Osteoblast (primary cell): ENCODE data around the gene AKAP7. TPM values are rescaled to one million over a fixed set of nuclear protein-coding genes. Genes with fewer than 3 reads are reported as not detected.
"Not testable (repeated sequence)": the region's sequence is repeated elsewhere in the genome, so short reads cannot be mapped to it uniquely, and the experiment has no call there.

Experiments
- DNase-seq: peaks from one replicate; pipeline ENCODE4 v3.0.0; 2011; ENCODE audit warnings: low spot score, mixed read lengths; ENCODE audit not compliant: insufficient read length; ENCODE audit errors: missing footprints
- H2AFZ ChIP-seq: 2 replicates; pipeline ENCODE4 v1.6.0; 2011; ENCODE audit warnings: mild to moderate bottlenecking, low read length
- H3K27ac ChIP-seq: 2 replicates; pipeline ENCODE4 v1.5.1; 2011; ENCODE audit warnings: mild to moderate bottlenecking, low read depth, low read length, moderate library complexity
- H3K27me3 ChIP-seq: 2 replicates; pipeline ENCODE4 v1.6.0; 2012; ENCODE audit warnings: mild to moderate bottlenecking, control low read depth, inconsistent platforms, low read length, moderate library complexity; ENCODE audit not compliant: insufficient read depth
- H3K36me3 ChIP-seq: 2 replicates; pipeline ENCODE4 v1.5.1; 2011; ENCODE audit warnings: mild to moderate bottlenecking, low read length, control low read depth, moderate library complexity; ENCODE audit not compliant: insufficient read depth
- H3K4me1 ChIP-seq: 2 replicates; pipeline ENCODE4 v1.5.1; 2011; ENCODE audit warnings: mild to moderate bottlenecking, low read length, control low read depth, moderate library complexity; ENCODE audit not compliant: insufficient read depth
- H3K4me2 ChIP-seq: 2 replicates; pipeline ENCODE4 v1.6.0; 2011; ENCODE audit warnings: mild to moderate bottlenecking, low read length; ENCODE audit not compliant: insufficient read depth
- H3K4me3 ChIP-seq: fragments of 200-600 bp; sonication (generic); 3 replicates; pipeline ENCODE4 v1.5.1; 2012; ENCODE audit warnings: mild to moderate bottlenecking, low read length, inconsistent platforms; ENCODE audit not compliant: insufficient read depth
- H3K79me2 ChIP-seq: 2 replicates; pipeline ENCODE4 v1.6.0; 2012; ENCODE audit warnings: mild to moderate bottlenecking, low read length, control low read depth, inconsistent platforms; ENCODE audit not compliant: insufficient read depth
- H3K9me3 ChIP-seq: 2 replicates; pipeline ENCODE4 v1.5.1; 2011; ENCODE audit warnings: low read depth, low read length, control low read depth
- H4K20me1 ChIP-seq: 2 replicates; pipeline ENCODE4 v1.6.0; 2012; ENCODE audit warnings: mild to moderate bottlenecking, low read length, control low read depth; ENCODE audit not compliant: insufficient read depth
- CTCF ChIP-seq: IDR thresholded peaks from 2 replicates; pipeline ENCODE4 v1.5.1; 2011; ENCODE audit warnings: mild to moderate bottlenecking, low read depth, low read length, moderate library complexity; ENCODE audit errors: extremely low read depth
- total RNA-seq: library from RNA; depleted of rRNA; stranded (reverse); fragments of >200 nt; gene quantifications from 2 replicates; pipeline ENCODE4 v1.2.3, GENCODE V29; 2012

Gene AKAP7
- 4.0 and 6.8 TPM in 2 replicates for total RNA-seq

GRCh38 chr6:131135244-131136020, at the start of gene AKAP7:
Gene AKAP7 (plus strand): TSS chr6:131135467. CDS start chr6:131135764, 297 bp downstream.
- H4K20me1 ChIP-seq = no peaks in the 10 kb centered on the region
- no peak for TF ChIP-seq CTCF
- H3K36me3 ChIP-seq = no peaks in the 10 kb centered on the region
- DNase-seq = peak; percentile 98
- H3K4me2 ChIP-seq = peak within 1 kb of the TSS; percentile 91
- no peaks in the 10 kb centered on the region for H3K9me3 ChIP-seq
- H2AFZ ChIP-seq = peak within 1 kb of the TSS; percentile 96
- H3K27ac ChIP-seq = peak within 1 kb of the TSS; percentile 54
- H3K4me1 ChIP-seq = peaks cover 2% of the 10 kb centered on the region
- no peaks in the 10 kb centered on the region for H3K27me3 ChIP-seq
- H3K79me2 ChIP-seq = no peaks in the 10 kb centered on the region
- H3K4me3 ChIP-seq = peak within 1 kb of the TSS; percentile 87

- not testable (repeated sequence) for H3K27me3 ChIP-seq, H3K9me3 ChIP-seq, H2AFZ ChIP-seq, H3K79me2 ChIP-seq, H3K36me3 ChIP-seq, DNase-seq, H3K27ac ChIP-seq, H3K4me1 ChIP-seq, H3K4me3 ChIP-seq, H4K20me1 ChIP-seq, H3K4me2 ChIP-seq
Measured at GRCh38 chr6:131090339-131090738, 44.9 kb upstream of the AKAP7 start.

GRCh38 chr6:131091944-131092343, 43.3 kb upstream of the AKAP7 start:
- not testable (repeated sequence) for H3K9me3 ChIP-seq, H3K4me2 ChIP-seq

GRCh38 chr6:131093334-131093733, 41.9 kb upstream of the AKAP7 start:
- Histone ChIP-seq H4K20me1 (no peaks in the 10 kb centered on the region), H3K4me1 (no peaks in the 10 kb centered on the region), H3K79me2 (no peaks in the 10 kb centered on the region), H3K36me3 (no peaks in the 10 kb centered on the region), H3K4me2 (no peak overlapping the region), H3K27me3 (no peaks in the 10 kb centered on the region), H3K27ac (no peak overlapping the region), H3K4me3 (no peak overlapping the region), H3K9me3 (no peaks in the 10 kb centered on the region), H2AFZ (no peak overlapping the region)
- DNase-seq = no peak
- no peak for TF ChIP-seq CTCF

More at GRCh38 chr6:131091944-131092343, 43.3 kb upstream of the AKAP7 start:
- H4K20me1 ChIP-seq, H2AFZ ChIP-seq, H3K4me1 ChIP-seq, DNase-seq, H3K79me2 ChIP-seq, H3K27me3 ChIP-seq, H3K4me3 ChIP-seq, H3K27ac ChIP-seq, H3K36me3 ChIP-seq: not testable (repeated sequence)

GRCh38 chr6:131096786-131097185, 38.5 kb upstream of the AKAP7 start:
- no peaks in the 10 kb centered on the region for H4K20me1 ChIP-seq
- no peak overlapping the region for H3K4me3 ChIP-seq
- no peaks in the 10 kb centered on the region for H3K36me3 ChIP-seq
- H3K4me1 ChIP-seq = no peaks in the 10 kb centered on the region
- H3K79me2 ChIP-seq = no peaks in the 10 kb centered on the region
- H3K27me3 ChIP-seq = no peaks in the 10 kb centered on the region
- no peak overlapping the region for H2AFZ ChIP-seq
- no peak for DNase-seq
- no peak overlapping the region for H3K4me2 ChIP-seq
- H3K9me3 ChIP-seq = no peaks in the 10 kb centered on the region
- no peak for TF ChIP-seq CTCF
- no peak overlapping the region for H3K27ac ChIP-seq
